CD4-positive, alpha-beta T cell treated with Interleukin-2 at 100 ng/mL for 4 hours (primary cell): ENCODE measurements around the gene TBC1D20.
"Not testable (repeated sequence)": the region's sequence is repeated elsewhere in the genome, so short reads cannot be mapped to it uniquely, and the experiment has no call there.

Experiments
- DNase-seq: peaks from one replicate; pipeline ENCODE4 v3.0.0-alpha.2; 2020; ENCODE audit warnings: low spot score

TBC1D20 gene, protein sequence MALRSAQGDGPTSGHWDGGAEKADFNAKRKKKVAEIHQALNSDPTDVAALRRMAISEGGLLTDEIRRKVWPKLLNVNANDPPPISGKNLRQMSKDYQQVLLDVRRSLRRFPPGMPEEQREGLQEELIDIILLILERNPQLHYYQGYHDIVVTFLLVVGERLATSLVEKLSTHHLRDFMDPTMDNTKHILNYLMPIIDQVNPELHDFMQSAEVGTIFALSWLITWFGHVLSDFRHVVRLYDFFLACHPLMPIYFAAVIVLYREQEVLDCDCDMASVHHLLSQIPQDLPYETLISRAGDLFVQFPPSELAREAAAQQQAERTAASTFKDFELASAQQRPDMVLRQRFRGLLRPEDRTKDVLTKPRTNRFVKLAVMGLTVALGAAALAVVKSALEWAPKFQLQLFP

DNA sequence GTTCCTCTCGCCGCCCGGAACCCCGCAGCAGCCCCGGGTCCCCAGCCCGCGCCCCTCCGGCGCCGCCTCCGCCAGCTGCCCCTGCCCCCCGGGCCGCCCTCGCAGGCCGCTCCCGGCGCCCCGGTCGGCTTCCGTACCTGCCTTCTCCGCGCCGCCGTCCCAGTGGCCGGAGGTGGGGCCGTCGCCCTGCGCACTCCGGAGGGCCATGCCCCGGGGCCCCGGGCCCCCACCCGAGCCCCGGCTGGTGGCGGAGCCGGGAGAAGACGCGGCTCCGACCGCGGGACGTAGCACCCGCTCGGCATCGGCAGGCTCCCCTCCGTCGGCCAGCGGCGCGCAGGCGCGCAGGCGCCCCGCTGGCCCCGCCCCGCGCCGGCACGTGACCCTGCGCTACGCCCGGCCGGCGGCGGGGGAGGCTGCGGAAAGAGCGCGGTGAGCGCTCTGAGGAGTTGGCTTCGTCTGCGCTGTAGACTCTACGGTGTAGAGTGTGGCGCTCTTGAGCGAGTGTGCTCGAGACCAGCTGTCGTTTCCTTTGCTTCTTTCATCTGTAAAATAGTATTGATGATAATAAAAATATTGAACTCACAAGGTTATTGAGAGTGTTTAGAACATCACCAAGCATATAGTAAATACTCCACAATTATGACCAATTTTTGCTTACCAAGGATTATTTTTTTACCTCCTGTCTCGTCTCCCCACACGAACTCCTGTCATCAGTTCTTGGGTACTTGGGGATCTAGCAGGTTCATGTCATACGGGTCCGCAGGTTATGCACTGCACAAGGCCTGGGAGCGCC is at the start of gene TBC1D20:
Gene TBC1D20 (minus strand): TSS at position 335 of the 793 bp plus-strand sequence. CDS start 128 bp downstream, at position 207.
- DNase-seq = peak; percentile 86

GRCh38 chr20:510328-511057 is 48.2 kb upstream of the TBC1D20 start:
- DNase-seq = not testable (repeated sequence)

DNA sequence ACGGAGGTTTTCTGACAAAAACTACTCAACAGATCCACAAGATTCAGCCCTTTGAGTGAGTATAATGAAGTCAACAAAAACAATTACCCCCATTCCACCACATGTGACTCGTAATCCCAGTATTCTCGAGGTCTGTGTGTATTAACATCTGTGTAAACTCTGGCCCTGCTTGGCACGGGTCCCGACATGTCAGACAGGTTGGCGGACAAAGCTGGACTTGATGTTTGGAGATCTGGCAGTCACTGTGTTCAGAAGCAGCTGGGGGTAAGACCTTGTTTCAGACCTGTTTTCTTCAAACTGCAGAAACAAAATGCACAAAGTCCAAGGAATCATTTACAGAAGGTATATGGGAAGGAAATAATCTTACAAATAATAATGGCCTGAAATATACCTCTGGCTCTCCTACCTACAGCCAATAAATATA is 46.0 kb upstream of the TBC1D20 start:
- not testable (repeated sequence) for DNase-seq

DNA sequence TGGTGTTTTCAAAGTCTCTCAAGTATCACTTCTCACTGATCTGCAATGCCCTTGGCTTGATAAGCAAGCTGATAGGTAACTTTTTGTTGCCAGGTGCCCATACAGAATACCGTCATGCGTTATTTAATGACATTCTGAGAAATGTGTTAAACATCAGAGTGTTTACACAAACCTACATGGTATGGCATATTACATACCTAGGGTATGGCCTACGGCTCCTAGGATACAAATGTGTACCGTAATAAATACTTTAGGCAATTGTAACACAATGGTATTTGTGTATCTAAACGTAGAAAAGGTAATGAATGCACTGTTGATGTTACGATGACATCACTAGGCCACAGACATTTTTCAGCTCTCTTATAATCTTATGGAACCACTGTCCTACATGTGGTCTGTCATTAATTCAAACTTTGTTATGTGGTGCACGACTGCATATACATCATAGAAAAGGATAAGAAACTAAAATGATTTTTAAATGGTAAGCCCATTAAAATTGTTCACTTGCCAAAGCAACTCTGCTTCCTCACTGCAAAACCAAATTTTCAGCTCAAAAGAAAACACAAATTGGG is 45.5 kb upstream of the TBC1D20 start:
- no peak for DNase-seq

- no peak for DNase-seq
Observed at GRCh38 chr20:507006-507758, 44.8 kb upstream of the TBC1D20 start.

- no peak for DNase-seq
Observed at GRCh38 chr20:504632-505075, 42.3 kb upstream of the TBC1D20 start.

GRCh38 chr20:503048-503737 is 40.9 kb upstream of the TBC1D20 start:
- no peak for DNase-seq

GRCh38 chr20:497979-498378 is 35.6 kb upstream of the TBC1D20 start:
- no peak for DNase-seq

DNA sequence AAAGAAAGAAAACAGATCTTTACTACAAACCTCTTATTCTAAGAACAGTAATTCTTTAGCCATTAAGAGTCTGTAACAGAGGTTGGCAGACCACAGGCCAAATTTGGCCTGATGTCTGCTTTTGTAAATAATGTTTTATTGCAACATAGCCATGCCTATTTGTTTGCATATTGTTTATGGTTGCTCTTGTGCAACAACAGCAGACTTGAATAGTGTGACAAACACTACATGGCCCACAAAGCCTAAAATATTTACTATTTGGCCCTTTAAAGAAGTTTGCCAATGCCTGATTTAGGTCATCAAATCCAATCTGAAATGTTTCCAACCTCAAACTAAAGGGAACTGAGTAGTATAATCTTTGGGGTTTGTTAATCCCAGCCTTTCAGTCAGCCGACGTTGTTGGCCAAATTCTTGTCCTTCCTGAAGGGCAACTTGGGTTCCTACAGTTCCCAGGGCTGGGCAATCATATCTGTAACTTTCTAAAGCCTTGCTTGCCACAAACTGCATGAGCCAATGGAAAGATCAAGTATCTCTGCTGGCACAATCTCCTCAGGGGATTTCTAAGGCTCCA is 33.9 kb upstream of the TBC1D20 start:
- DNase-seq = no peak

GRCh38 chr20:492159-492558 is 29.8 kb upstream of the TBC1D20 start:
- DNase-seq = no peak

DNA sequence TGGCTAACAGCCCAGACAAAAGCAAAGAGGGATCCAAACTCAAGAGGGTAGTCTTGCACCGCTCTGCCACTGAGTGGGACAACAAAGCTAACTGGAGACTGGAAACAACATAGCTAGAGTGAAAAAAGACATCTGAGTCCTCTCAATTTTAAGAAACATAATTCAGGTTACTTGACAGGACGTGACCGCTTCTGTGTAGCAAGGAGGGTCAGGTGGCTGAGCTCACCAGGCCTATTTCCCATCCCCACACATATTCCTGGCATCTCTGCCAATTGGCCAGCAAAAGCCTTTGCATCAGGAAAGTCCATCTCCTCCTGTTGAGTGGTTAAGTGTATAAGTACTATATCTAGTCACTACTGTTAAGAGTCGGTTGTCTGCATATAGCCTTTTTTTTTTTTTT is 25.3 kb upstream of the TBC1D20 start:
- no peak for DNase-seq

- no peak for DNase-seq
Observed at GRCh38 chr20:483815-484644, 21.7 kb upstream of the TBC1D20 start.

DNA sequence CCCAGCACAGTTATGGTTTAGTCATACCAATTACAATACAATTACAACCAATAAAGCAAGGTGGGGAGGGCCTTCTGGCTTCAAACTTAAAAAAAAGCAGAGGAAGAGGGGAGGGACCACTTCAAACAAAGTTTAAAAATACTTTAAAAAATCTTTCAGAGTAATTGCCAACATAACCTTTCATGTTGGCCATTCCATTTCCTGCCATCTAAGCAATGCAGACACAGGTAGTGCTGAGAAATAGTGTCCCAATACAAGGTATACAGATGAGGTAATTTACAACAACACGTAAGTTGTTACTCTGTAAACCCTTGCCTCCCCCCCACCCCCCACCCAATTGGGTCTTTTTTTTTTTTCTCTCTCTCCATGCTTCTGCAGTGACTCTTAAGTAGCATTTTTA is 18.8 kb upstream of the TBC1D20 start:
- DNase-seq = peak; percentile 63

DNA sequence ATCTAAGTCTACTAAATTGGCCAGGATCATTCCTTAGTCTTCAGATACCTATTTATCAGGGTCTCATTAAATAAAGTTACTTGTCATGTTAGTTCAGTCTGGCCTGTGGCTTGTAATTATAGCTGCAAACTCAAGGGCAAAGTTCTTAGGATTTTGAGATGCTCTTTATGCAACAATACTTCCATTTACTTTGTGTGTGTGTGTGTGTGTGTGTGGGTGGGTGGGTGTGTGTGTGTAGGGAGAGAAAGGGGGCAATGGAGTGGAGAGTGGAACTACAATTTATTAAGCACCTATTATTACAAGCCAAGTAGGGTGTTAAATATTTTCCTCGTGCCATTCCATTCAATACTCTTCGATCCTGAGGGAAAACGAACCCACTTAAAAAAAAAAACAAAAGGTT is 17.7 kb upstream of the TBC1D20 start:
- DNase-seq = no peak

DNA sequence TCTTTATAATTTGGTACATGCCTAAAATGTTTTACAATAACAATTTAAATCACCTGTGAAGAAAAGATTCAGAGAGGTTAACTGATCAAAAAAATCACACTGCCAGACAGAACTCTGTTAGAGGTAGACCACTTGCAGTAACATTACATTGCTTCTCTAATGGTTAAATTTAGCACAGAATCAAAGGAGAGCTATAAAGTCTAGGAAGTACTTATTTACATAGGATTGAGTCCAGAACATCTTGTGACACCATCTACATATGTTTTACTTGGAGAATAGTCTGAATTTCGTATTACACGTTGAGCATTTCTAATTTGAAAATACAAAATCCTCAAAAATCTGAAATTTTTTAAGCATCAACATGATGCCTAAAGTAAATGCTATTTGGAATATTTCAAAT is 17.2 kb upstream of the TBC1D20 start:
- no peak for DNase-seq

GRCh38 chr20:478949-479429 is 16.7 kb upstream of the TBC1D20 start:
- DNase-seq = peak; percentile 79

GRCh38 chr20:478010-478948 is 15.9 kb upstream of the TBC1D20 start:
- no peak for DNase-seq
